Neutrophil (primary cell): ENCODE data around the gene USP36.

Source experiments
- H3K27ac ChIP-seq: fragments of 200-600 bp; sonication (generic); 2 replicates; pipeline ENCODE4 v1.5.1; 2016; ENCODE audit warnings: mild to moderate bottlenecking, moderate library complexity
- H3K27me3 ChIP-seq: fragments of 200-600 bp; sonication (generic); 2 replicates; pipeline ENCODE4 v1.6.0; 2016; ENCODE audit warnings: mild to moderate bottlenecking
- H3K36me3 ChIP-seq: fragments of 200-600 bp; sonication (generic); 2 replicates; pipeline ENCODE4 v1.5.1; 2017
- H3K4me1 ChIP-seq, 2 experiments: fragments of 200-600 bp in 1 of 2; sonication (generic) in 1 of 2; 1 replicate in 1 of 2; 2 replicates in 1 of 2; pipeline versions ENCODE4 v1.5.1 to v1.6.1; 2013 to 2016; ENCODE audit warnings: low read depth in 1 of 2, low read length in 1 of 2, mild to moderate bottlenecking in 1 of 2, moderate library complexity in 1 of 2; ENCODE audit not compliant: control insufficient read depth in 1 of 2, insufficient read depth in 1 of 2
- H3K4me3 ChIP-seq, 2 experiments: fragments of 200-600 bp in 1 of 2; sonication (generic) in 1 of 2; 1 replicate in 1 of 2; 2 replicates in 1 of 2; pipeline ENCODE4 v1.5.1; 2013 to 2016; ENCODE audit warnings: low read depth in 1 of 2, low read length in 1 of 2, mild to moderate bottlenecking in 1 of 2, moderate library complexity in 1 of 2
- H3K9me3 ChIP-seq: fragments of 200-600 bp; sonication (generic); 2 replicates; pipeline ENCODE4 v1.5.1; 2016
- TF ChIP-seq, protein P1 (sequence below): fragments of 200-600 bp; sonication (generic); IDR thresholded peaks from 2 replicates; pipeline ENCODE4 v1.5.1; 2016; ENCODE audit warnings: antibody characterized with exemption

USP36 gene

DNA sequence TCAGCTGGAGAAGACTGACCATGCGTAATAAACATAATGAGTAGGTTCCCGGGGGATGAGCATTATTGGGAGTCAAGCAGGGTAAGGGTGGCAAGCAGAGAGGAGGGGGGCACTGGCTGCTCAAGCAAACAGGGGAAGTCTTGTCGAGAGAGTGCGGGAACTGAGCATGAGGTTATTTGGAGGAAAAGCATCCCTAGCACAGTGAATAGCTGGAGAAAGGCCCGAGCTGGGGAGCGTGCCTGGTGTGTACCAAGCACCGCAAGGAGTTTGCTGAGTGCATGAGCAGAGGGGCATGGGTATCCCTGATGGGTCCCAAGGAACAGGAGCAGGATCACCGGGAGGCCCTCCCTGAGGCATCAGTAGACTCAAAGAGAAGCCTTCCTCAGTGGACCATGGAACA, 75.7 kb downstream of the USP36 start:
- no peak overlapping the region for H3K27ac ChIP-seq
- H3K4me1 ChIP-seq, result peaks cover 18 to 46% of the 10 kb centered on the region in 2 experiments

DNA sequence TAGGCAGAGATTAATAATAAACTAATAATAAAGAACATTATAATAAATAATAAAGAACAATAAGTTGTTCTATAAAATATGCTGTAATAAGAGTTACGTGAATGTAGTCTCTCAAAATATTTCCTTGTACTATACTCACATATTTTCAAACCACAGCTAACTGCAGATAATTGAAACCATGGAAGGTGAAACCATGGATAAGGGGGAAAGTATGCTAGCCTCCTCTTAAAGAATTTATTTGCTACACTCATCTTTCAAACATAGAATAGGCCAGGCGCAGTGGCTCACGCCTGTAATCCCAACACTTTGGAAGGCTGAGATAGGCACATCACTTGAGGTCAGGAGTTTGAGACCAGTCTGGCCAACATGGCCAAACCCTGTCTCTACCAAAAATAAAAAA, 77.1 kb downstream of the USP36 start:
- Histone ChIP-seq H3K4me1 (peaks cover 31 to 54% of the 10 kb centered on the region in 2 experiments), H3K27ac (peak overlapping the region; percentile 30), H3K36me3 (no peaks in the 10 kb centered on the region), H3K9me3 (no peaks in the 10 kb centered on the region), H3K4me3 (no peak overlapping the region), H3K27me3 (no peaks in the 10 kb centered on the region)
- TF ChIP-seq, protein P1, sequence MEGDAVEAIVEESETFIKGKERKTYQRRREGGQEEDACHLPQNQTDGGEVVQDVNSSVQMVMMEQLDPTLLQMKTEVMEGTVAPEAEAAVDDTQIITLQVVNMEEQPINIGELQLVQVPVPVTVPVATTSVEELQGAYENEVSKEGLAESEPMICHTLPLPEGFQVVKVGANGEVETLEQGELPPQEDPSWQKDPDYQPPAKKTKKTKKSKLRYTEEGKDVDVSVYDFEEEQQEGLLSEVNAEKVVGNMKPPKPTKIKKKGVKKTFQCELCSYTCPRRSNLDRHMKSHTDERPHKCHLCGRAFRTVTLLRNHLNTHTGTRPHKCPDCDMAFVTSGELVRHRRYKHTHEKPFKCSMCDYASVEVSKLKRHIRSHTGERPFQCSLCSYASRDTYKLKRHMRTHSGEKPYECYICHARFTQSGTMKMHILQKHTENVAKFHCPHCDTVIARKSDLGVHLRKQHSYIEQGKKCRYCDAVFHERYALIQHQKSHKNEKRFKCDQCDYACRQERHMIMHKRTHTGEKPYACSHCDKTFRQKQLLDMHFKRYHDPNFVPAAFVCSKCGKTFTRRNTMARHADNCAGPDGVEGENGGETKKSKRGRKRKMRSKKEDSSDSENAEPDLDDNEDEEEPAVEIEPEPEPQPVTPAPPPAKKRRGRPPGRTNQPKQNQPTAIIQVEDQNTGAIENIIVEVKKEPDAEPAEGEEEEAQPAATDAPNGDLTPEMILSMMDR, result no peak

More for the DNA sequence above, 75.7 kb downstream of the USP36 start:
- Histone ChIP-seq H3K9me3 (no peaks in the 10 kb centered on the region), H3K36me3 (no peaks in the 10 kb centered on the region), H3K27me3 (no peaks in the 10 kb centered on the region), H3K4me3 (no peak overlapping the region)
- TF ChIP-seq, protein P1, result no peak

DNA sequence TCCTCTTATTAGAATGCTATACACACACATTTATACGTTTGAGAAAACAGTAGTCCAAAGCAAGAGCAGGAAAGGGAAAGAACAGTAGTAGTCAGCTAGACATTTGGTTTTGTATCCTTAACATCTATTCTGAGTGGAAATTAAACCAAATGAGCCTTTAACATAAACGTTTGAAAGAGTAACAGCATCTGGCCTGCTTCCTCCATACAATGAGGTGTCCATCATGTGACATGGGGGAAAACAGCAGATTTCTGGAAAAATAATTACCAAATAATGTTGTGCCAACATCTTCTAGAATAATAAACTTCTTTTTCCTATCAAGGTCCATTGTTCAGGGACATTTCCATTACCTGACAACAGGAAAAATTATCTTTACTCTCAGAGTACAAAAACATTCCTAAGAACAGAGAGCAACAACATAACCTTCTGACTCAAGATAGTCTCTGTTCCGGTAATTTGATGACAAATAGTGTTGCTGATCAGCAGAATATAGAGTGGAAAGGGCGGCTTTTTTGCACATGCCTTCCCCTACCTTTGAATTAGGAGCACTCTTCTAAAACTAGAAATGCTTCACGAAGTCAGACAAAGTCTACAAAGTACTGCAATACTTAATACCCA, 78.7 kb downstream of the USP36 start:
- Histone ChIP-seq H3K4me1 (peaks cover 48 to 69% of the 10 kb centered on the region in 2 experiments), H3K27me3 (no peaks in the 10 kb centered on the region), H3K4me3 (no peak overlapping the region), H3K27ac (peak overlapping the region; percentile 65), H3K36me3 (no peaks in the 10 kb centered on the region), H3K9me3 (no peaks in the 10 kb centered on the region)
- TF ChIP-seq, protein P1, result no peak

DNA sequence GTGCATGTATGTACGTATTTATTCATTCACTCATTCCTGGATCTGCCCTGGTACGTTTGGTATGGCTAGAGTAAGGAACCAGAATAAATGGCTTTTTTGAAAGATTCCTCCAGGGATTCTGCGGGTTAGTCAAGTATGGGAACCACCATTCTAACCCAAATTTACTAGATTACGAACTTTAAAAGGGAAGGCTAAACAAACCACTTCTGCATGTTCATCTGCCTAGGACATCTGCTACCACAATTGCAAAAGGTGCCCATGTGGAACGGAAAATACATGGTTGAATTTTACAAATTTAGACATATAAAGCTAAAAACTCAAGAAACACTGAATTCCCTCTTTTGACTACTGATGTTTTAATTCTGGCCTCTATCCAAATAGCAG, 80.7 kb downstream of the USP36 start:
- Histone ChIP-seq H3K27ac (peak overlapping the region; percentile 94), H3K9me3 (no peaks in the 10 kb centered on the region), H3K4me3 (peak overlapping the region; percentile 44 to 55), H3K27me3 (no peaks in the 10 kb centered on the region), H3K36me3 (no peaks in the 10 kb centered on the region), H3K4me1 (peaks cover 55 to 77% of the 10 kb centered on the region in 2 experiments)
- TF ChIP-seq, protein P1, result no peak

DNA sequence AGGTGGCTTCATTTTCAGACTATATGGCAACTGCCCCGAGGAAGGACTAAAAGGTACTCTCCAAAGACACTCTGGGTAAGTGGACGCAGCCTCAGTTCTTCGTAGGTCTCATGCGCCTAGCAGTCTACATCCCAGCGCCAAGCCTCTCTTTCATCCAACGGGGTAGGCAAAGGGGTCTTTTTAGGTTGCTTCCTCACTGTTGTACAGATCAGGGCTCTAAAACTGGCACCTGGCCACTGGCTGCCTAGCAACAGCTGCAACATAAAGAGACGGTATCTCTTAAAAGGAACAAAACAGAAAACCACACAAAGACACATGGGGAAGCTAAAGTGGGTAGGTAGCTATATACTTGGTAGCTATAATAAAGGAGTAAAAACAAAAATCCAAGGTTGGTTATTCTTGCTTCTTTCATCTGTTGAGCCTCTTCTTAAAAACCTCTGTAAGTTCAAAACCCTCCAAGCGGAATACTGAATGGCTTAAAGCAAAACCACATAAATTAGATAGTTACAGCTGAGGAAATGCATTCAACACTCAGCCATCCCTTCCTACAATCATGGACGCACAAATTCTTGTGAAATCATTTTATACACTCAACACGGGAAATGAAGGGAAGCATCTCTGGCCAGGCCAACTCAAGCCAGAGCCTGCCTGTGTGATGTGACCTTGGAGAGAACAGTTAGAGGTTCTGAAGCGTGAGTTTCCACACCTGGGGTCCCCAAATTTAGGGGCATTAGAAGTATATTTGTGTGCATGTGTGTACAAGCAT, 81.2 kb downstream of the USP36 start:
- no peaks in the 10 kb centered on the region for H3K36me3 ChIP-seq
- no peaks in the 10 kb centered on the region for H3K27me3 ChIP-seq
- no peaks in the 10 kb centered on the region for H3K9me3 ChIP-seq
- peak overlapping the region; percentile 44 to 55 for H3K4me3 ChIP-seq
- H3K27ac ChIP-seq, result peak overlapping the region; percentile 94
- TF ChIP-seq, protein P1, result no peak
- H3K4me1 ChIP-seq, result peaks cover 55 to 77% of the 10 kb centered on the region in 2 experiments
